Upper lobe of right lung (tissue), 1 donor: ENCODE measurements around the gene ZNF460. TPM values are rescaled to one million over a fixed set of nuclear protein-coding genes. Genes with fewer than 3 reads are reported as not detected.
"Not testable (repeated sequence)": the region's sequence is repeated elsewhere in the genome, so short reads cannot be mapped to it uniquely, and the experiment has no call there.

ENCODE experiments used
- ATAC-seq: fragments of 200-7000 bp; cut with Tn5 transposase; one replicate; pipeline ENCODE4 v1.9.1; 2020; ENCODE audit warnings: mild to moderate bottlenecking, moderate library complexity
- DNase-seq: peaks from one replicate; pipeline ENCODE4 v3.0.0-alpha.2; 2020
- H3K27ac ChIP-seq: fragments of 200-600 bp; one replicate; pipeline ENCODE4 v1.8.0; 2022
- H3K27me3 ChIP-seq: fragments of 200-600 bp; one replicate; pipeline ENCODE4 v1.8.0; 2022; ENCODE audit warnings: mild to moderate bottlenecking
- H3K36me3 ChIP-seq: fragments of 200-600 bp; one replicate; pipeline ENCODE4 v1.8.0; 2022
- H3K4me1 ChIP-seq: fragments of 200-600 bp; one replicate; pipeline ENCODE4 v1.8.0; 2022
- H3K4me3 ChIP-seq: fragments of 200-600 bp; one replicate; pipeline ENCODE4 v1.8.0; 2022; ENCODE audit warnings: mild to moderate bottlenecking
- H3K9me3 ChIP-seq: fragments of 200-600 bp; one replicate; pipeline ENCODE4 v1.8.0; 2022
- CTCF ChIP-seq: fragments of 200-600 bp; IDR thresholded peaks from one replicate; pipeline ENCODE4 v1.8.0; 2022; ENCODE audit warnings: antibody characterized with exemption
- intact Hi-C: fragments of 100-400 bp; cut with DNase I; formaldehyde crosslinking; loops from one replicate; pipeline ENCODE4 v1.11.0; 2022
- total RNA-seq: library from RNA; stranded (reverse); fragmentation: NEBNext Ultra II Directional; extraction: Animal tissue kit (Norgen Biotek cat#: 25700); gene quantifications from one replicate; pipeline ENCODE4 v1.2.1, GENCODE V29; 2021
- donor health status: DM: no; HTN: yes; CAD: no; lungs with severe emphysema.

The ZNF460 gene
- total RNA-seq, 1 donor from 2014 or later: 54.5 TPM

DNA sequence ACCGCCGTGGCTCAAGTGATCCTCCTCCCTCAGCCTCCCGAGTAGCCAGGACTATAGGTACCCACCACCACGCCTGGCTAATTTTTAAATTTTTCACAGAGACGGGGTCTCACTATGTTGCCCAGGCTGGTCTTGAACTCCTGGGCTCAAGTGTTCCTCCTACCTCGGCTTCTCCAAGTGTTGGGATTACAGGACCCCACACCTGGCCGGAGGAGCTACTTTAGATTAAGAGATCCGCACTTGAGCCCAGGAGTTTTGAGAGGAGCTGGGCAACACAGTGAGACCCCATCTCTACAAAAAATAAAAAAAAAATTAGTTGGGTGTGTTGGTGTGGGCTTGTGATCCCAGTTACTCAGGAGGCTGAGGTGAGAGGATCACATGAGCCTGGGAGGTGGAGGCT lies 9.0 kb upstream of the ZNF460 start:
- ATAC-seq: no peak

DNA sequence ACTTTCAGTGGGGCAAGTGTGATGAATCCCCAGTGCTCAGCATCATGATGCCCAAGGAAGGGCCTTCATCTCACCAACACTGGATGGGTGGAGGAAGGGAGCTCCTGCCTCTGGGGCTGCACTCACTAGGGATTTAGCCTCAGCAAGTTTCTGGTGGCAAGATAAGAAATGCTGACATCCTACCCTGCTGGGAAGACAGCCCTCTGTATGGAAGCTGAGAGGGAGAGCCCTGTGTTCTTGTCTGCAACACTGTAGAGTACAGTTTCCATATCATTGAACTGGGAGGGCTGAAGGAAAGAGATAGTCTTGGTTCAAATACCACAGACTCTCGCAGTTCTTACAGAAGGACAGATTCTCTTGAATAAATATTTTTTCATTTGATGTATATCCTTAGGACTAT lies 7.3 kb upstream of the ZNF460 start:
- ATAC-seq (no peak), DNase-seq (no peak)
- Histone ChIP-seq H3K4me3 (no peak overlapping the region), H3K36me3 (peaks cover 6% of the 10 kb centered on the region), H3K27ac (no peak overlapping the region), H3K9me3 (no peaks in the 10 kb centered on the region), H3K27me3 (no peaks in the 10 kb centered on the region), H3K4me1 (no peaks in the 10 kb centered on the region)
- no peak for TF ChIP-seq CTCF
- intact Hi-C loops: no loop called here

More for the DNA sequence above, 9.0 kb upstream of the ZNF460 start:
- no peak for DNase-seq
- TF ChIP-seq CTCF: no peak
- Histone ChIP-seq H3K36me3 (peaks cover 6% of the 10 kb centered on the region), H3K4me1 (no peaks in the 10 kb centered on the region), H3K9me3 (no peaks in the 10 kb centered on the region), H3K27ac (no peak overlapping the region), H3K27me3 (no peaks in the 10 kb centered on the region), H3K4me3 (no peak overlapping the region)
- intact Hi-C loops: no loop called here

DNA sequence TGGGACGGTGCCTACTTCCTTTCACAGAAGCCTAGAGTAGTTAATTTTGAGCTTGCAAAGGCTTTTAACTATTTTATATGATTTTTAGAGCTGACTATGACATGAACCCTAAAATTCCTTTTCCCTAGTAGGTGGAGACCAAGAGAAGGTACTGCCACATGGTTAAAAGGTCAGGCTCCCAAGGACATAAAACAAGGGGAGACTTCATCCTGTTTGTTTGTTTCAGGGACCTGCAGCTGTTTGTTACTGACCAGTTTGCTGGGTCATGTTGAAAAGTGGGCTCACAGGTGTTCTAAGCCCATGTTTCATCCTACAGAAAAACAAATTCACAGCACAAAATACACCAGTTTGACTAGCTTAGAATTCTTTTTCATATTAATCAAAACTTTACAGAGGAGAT lies 3.9 kb upstream of the ZNF460 start:
- H3K9me3 ChIP-seq: no peaks in the 10 kb centered on the region
- H3K27me3 ChIP-seq: no peaks in the 10 kb centered on the region
- H3K4me1 ChIP-seq: peaks cover 11% of the 10 kb centered on the region
- TF ChIP-seq CTCF: no peak
- no peak overlapping the region for H3K27ac ChIP-seq
- intact Hi-C loops: no loop called here
- no peaks in the 10 kb centered on the region for H3K36me3 ChIP-seq
- ATAC-seq (no peak), DNase-seq (no peak)
- no peak overlapping the region for H3K4me3 ChIP-seq

- H3K27ac ChIP-seq, DNase-seq, intact Hi-C loops, ATAC-seq, H3K9me3 ChIP-seq, H3K27me3 ChIP-seq, H3K4me3 ChIP-seq, H3K36me3 ChIP-seq: not testable (repeated sequence)
- H3K4me1 ChIP-seq: peaks cover 25% of the 10 kb centered on the region
Observed at GRCh38 chr19:57278481-57278880, 1.8 kb upstream of the ZNF460 start.

DNA sequence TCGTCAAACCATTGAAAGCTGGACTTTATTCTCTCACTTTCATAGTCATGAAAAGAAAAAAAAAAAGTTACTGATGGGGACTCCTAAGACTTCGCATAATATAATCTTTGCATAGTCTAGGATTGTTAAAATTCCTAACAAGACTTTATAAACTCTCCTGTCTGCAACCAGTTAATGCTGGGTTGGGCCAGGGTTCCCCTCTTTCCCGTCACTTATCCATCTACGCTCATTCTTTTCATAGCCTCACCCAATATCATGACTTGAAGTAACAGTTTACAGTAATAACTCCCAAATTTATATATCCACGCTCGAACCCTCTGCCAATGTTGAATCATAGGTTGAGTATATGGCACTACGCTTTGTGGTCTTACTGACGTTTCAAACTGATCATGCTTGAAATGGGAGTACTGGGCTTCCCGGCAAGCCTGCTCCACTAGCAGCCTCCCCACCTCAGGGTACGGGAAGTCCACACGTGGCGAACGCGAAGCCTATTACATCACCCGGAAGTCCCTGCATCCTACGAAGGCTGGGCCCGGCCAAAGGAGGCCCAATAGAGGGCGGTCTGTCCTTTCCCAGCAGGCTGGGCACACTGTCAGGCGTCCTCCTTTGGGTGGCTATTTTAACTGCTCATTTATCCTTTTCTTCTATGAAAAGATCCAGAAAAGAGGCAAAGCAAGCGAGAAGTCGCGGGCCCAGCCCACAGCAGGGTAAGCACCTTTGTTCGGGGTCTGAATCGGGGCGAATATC lies 694 bp upstream of the ZNF460 start:
- H3K4me1 ChIP-seq: peaks cover 25% of the 10 kb centered on the region
- H3K27me3 ChIP-seq: no peaks in the 10 kb centered on the region
- H3K36me3 ChIP-seq: peaks cover 8% of the 10 kb centered on the region
- H3K4me3 ChIP-seq: peak overlapping the region; percentile 93
- ATAC-seq (peak; percentile 94), DNase-seq (peak; percentile 93)
- peak; percentile 19 for TF ChIP-seq CTCF
- intact Hi-C loops: no loop called here
- H3K9me3 ChIP-seq: no peaks in the 10 kb centered on the region
- H3K27ac ChIP-seq: peak overlapping the region; percentile 99

GRCh38 chr19:57280962-57281400 lies 696 bp downstream of the ZNF460 start:
- DNase-seq: no peak
- intact Hi-C loops: no loop called here
- H3K4me3 ChIP-seq: peak overlapping the region; percentile 93
- ATAC-seq: no peak
- no peaks in the 10 kb centered on the region for H3K27me3 ChIP-seq
- peak overlapping the region; percentile 99 for H3K27ac ChIP-seq
- no peak for TF ChIP-seq CTCF
- peaks cover 22% of the 10 kb centered on the region for H3K36me3 ChIP-seq
- no peaks in the 10 kb centered on the region for H3K9me3 ChIP-seq
- H3K4me1 ChIP-seq: peaks cover 25% of the 10 kb centered on the region
